ENCODE results near the gene GFAP. TPM values are rescaled to one million over a fixed set of nuclear protein-coding genes. Genes with fewer than 3 reads are reported as not detected.

GFAP gene
- polyA plus RNA-seq, 6 donors from 2014 or later, result 0.30 to 0.83 (median 0.66) TPM; not detected in 1

- no peaks in the 10 kb centered on the region for H3K27me3 Mint-ChIP-seq
These were observed 20.7 kb downstream of the GFAP start for GRCh38 chr17:44894642-44895041.

GRCh38 chr17:44892250-44892649 lies 23.1 kb downstream of the GFAP start:
- DNase-seq, result no peak
- no peaks in the 10 kb centered on the region for H3K9me3 Mint-ChIP-seq
- H3K27ac Mint-ChIP-seq, result no peak overlapping the region
- H3K4me1 Mint-ChIP-seq, result peaks cover 10 to 30% (median 16%) of the 10 kb centered on the region in 3 donors
- peaks cover 0 to 7% of the 10 kb centered on the region in 2 donors for H3K36me3 Mint-ChIP-seq
- no peak for ATAC-seq (ENCODE audit: low read depth in 2 of 2)
- no peaks in the 10 kb centered on the region for H3K27me3 Mint-ChIP-seq
- no peak overlapping the region for H3K4me3 Mint-ChIP-seq

More at GRCh38 chr17:44894642-44895041, 20.7 kb downstream of the GFAP start:
- Mint-ChIP-seq H3K36me3 (peaks cover 0 to 7% of the 10 kb centered on the region in 2 donors), H3K4me3 (peak overlapping the region in 2 of 8 donors; percentile 12 to 57), H3K4me1 (peaks cover 23 to 46% (median 25%) of the 10 kb centered on the region in 3 donors), H3K9me3 (no peaks in the 10 kb centered on the region), H3K27ac (no peak overlapping the region)
- ATAC-seq (ENCODE audit: low read depth in 2 of 2), result no peak
- DNase-seq, result no peak

GRCh38 chr17:44889003-44889402 lies 26.3 kb downstream of the GFAP start:
- Mint-ChIP-seq H3K4me3 (no peak overlapping the region), H3K9me3 (no peaks in the 10 kb centered on the region), H3K36me3 (peaks cover 0 to 7% of the 10 kb centered on the region in 2 donors), H3K27me3 (no peaks in the 10 kb centered on the region), H3K4me1 (peaks cover 0 to 13% (median 4%) of the 10 kb centered on the region in 3 donors), H3K27ac (no peak overlapping the region)
- ATAC-seq (ENCODE audit: low read depth in 2 of 2) (no peak), DNase-seq (no peak)

DNA sequence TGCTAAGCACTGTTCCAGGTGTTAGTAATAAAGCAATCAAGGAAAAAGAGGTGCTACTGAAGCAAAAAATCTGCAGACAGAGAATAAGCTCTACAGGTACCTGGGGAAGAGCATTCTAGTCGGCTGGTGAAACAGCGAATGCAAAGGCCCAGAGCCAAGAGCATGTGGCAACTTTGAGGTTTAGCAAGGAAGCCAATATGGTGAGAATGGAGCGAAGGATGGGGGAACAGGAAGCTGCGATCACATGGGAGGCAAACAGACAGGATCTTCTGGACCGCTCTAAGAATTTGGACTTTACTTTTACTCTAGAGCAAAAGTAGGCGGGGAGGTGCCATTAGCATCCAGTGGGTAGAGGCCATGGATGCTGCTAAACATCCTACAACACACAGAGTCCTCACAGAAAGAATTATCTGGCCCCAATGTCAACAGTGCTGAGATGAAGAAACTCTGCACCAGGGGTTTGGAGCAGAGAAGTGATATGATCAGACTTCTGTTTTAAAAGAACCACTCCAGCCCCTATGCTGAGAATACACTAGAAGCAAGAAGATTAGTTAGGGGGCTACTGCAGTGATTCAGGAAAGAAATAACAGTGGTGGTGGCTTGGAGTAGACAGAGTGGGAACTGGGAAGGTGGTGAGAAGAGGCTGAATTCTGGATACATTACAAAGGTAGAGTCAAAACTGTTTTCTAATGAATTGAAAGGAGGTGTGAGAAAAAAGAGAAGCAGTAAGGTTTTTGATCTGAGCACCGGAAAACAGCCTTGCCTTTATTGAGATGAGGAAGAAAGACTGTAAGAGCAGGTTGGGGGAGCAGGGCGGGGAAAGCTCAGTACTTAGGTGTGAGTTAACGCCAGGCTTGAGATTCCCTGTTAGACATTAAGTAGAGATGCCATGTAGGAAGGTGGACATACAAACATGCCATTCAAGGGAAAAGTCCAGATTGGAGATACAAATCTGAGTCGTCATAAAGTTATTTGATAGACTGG lies 27.0 kb downstream of the GFAP start:
- Mint-ChIP-seq H3K27ac (no peak overlapping the region), H3K27me3 (no peaks in the 10 kb centered on the region), H3K9me3 (no peaks in the 10 kb centered on the region), H3K36me3 (peaks cover 7 to 12% of the 10 kb centered on the region in 2 donors), H3K4me3 (no peak overlapping the region), H3K4me1 (peaks cover 0 to 11% (median 4%) of the 10 kb centered on the region in 3 donors)
- no peak for DNase-seq
- ATAC-seq (ENCODE audit: low read depth in 2 of 2), result peak; percentile 38 to 52

- peaks cover 15 to 19% of the 10 kb centered on the region in 2 donors for H3K36me3 Mint-ChIP-seq
- ATAC-seq (ENCODE audit: low read depth in 2 of 2) (no peak), DNase-seq (no peak)
- no peak overlapping the region for H3K27ac Mint-ChIP-seq
- H3K4me1 Mint-ChIP-seq, result peaks cover 0 to 10% (median 4%) of the 10 kb centered on the region in 3 donors
- H3K27me3 Mint-ChIP-seq, result no peaks in the 10 kb centered on the region
- peak overlapping the region in 1 of 8 donors; percentile 30 for H3K4me3 Mint-ChIP-seq
- H3K9me3 Mint-ChIP-seq, result no peaks in the 10 kb centered on the region
These were observed 28.3 kb downstream of the GFAP start for GRCh38 chr17:44887016-44887415.

DNA sequence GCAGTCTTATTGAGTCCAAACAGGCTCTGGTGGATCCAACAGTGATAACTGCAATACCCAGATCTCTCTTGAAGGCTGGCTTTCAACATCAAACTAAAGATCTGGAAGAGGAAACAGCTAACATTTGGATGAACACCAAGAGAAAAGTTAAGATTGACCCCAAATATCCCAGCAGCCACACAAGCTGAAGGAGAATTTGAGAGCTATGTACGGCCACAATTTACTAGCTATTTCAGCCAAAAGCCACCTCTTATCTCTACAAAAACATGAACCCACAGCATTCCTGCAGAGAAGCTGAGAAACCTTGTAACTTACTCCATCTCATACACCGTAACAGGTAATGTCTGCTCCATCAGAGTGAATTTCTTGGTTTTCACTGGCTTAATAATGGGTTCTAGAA lies 30.4 kb downstream of the GFAP start:
- Mint-ChIP-seq H3K36me3 (peaks cover 21 to 25% of the 10 kb centered on the region in 2 donors), H3K4me1 (peaks cover 0 to 4% (median under 1%) of the 10 kb centered on the region in 3 donors), H3K27ac (no peak overlapping the region), H3K27me3 (no peaks in the 10 kb centered on the region), H3K9me3 (no peaks in the 10 kb centered on the region), H3K4me3 (no peak overlapping the region)
- ATAC-seq (ENCODE audit: low read depth in 2 of 2) (no peak), DNase-seq (no peak)

DNA sequence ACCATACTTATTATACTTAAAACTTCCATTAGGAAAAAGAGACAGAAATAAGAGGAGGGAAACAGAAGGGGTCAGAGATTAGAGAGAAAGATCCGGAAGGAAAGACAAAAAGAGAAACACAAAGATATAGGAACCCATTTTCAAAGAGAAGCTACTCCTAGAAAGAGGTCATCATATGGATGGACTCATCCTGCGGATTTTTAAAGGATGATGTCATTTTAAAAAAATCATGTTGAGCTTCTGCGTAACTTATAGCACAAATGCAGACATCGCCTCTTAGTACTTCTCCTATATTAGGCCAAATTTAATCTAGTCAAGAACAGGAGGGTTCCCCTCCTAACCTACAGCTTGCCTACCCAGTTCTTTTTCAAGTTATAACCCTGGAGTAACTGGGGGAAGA lies 34.2 kb downstream of the GFAP start:
- Mint-ChIP-seq H3K27ac (peak overlapping the region in 1 of 6 donors; percentile 67), H3K36me3 (peaks cover 28 to 30% of the 10 kb centered on the region in 2 donors), H3K4me3 (no peak overlapping the region), H3K9me3 (no peaks in the 10 kb centered on the region), H3K27me3 (no peaks in the 10 kb centered on the region), H3K4me1 (peaks cover 0 to 4% (median 0%) of the 10 kb centered on the region in 3 donors)
- DNase-seq (no peak), ATAC-seq (ENCODE audit: low read depth in 2 of 2) (no peak)

DNA sequence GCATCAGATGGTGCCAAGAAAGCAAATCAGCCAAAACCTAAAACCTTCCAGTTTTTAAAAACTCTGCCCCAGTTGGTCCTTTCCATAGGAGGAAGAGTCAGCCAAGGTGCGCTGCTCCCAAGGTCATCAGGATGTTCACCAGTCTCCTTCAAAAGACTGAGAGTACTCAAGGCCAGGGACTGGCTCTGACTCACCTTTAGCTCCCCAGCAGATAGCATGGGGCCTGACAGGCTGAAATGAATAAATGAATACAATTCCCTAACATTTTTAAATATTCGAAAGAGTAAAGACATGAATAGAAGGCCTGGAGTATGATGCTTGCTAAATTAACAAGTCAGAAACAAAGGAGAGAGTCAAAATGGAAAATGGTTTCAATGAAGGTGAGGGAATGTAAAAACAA lies 35.2 kb downstream of the GFAP start:
- ATAC-seq (ENCODE audit: low read depth in 2 of 2) (no peak), DNase-seq (no peak)
- Mint-ChIP-seq H3K4me3 (no peak overlapping the region), H3K27ac (no peak overlapping the region), H3K9me3 (no peaks in the 10 kb centered on the region), H3K36me3 (peaks cover 26 to 30% of the 10 kb centered on the region in 2 donors), H3K4me1 (peaks cover 0 to 4% (median 0%) of the 10 kb centered on the region in 3 donors), H3K27me3 (no peaks in the 10 kb centered on the region)

GRCh38 chr17:44879376-44879775 lies 35.9 kb downstream of the GFAP start:
- Mint-ChIP-seq H3K27me3 (no peaks in the 10 kb centered on the region), H3K27ac (no peak overlapping the region), H3K9me3 (no peaks in the 10 kb centered on the region), H3K4me1 (peaks cover 0 to 4% (median 0%) of the 10 kb centered on the region in 3 donors), H3K4me3 (no peak overlapping the region), H3K36me3 (peaks cover 26 to 30% of the 10 kb centered on the region in 2 donors)
- no peak for ATAC-seq (ENCODE audit: low read depth in 2 of 2)
- DNase-seq, result no peak

DNA sequence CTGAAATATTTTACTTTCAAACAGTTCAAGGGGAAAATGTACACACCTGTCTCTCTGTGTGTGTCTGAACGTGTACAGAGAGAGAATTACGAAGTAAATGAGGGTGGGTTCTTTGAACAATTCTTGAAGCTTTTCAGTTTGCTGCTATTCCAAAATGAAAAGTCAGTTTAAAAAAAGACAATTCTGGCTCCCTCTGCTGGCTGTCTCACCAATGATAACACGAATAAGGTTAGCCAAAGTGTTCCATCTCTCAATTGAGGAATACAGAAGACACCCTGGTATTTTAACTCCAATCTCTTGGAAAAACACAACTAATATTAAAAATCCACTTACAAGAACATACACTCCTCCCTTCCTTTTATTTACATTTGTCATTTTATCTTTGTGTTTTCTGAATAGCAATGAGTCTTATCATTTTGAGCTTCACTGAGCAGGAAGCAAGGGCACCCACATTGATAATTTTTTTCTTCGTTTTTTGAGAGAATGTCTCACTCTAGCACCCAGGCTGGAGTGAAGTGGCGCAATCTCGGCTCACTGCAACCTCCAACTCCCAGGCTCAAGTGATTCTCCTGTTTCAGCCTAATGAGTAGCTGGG lies 36.6 kb downstream of the GFAP start:
- ATAC-seq (ENCODE audit: low read depth in 2 of 2) (no peak), DNase-seq (peak; percentile 10)
- no peak overlapping the region for H3K27ac Mint-ChIP-seq
- H3K4me1 Mint-ChIP-seq, result peaks cover 0 to 4% (median 0%) of the 10 kb centered on the region in 3 donors
- H3K4me3 Mint-ChIP-seq, result no peak overlapping the region
- H3K27me3 Mint-ChIP-seq, result no peaks in the 10 kb centered on the region
- no peaks in the 10 kb centered on the region for H3K9me3 Mint-ChIP-seq
- H3K36me3 Mint-ChIP-seq, result peaks cover 26 to 27% of the 10 kb centered on the region in 2 donors

GRCh38 chr17:44877121-44877520 lies 38.2 kb downstream of the GFAP start:
- no peak overlapping the region for H3K27ac Mint-ChIP-seq
- no peaks in the 10 kb centered on the region for H3K27me3 Mint-ChIP-seq
- no peaks in the 10 kb centered on the region for H3K9me3 Mint-ChIP-seq
- H3K4me3 Mint-ChIP-seq, result no peak overlapping the region
- no peak for ATAC-seq (ENCODE audit: low read depth in 2 of 2)
- H3K4me1 Mint-ChIP-seq, result peaks cover 0 to 4% (median 0%) of the 10 kb centered on the region in 3 donors
- H3K36me3 Mint-ChIP-seq, result peaks cover 15 to 22% of the 10 kb centered on the region in 2 donors
- DNase-seq, result no peak

DNA sequence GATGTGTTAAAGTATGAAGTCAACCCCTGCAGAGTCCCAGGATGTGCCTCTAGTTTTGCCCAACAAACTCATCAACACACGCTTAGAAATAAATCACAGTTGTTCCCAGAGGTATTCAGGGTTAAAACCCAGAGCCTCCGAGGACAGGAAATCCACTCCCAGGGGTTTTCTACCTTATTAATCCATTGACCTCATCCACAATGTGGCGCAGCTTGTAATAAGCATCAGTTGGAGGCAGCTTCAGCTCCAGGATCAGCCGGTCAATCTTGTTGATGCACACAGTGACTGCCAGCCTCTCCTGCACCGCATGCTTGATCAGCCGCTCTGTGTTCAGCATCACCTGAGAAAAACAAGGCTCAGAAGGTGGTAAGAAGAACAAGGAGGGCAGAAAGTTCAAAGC lies 39.5 kb downstream of the GFAP start:
- H3K27me3 Mint-ChIP-seq, result no peaks in the 10 kb centered on the region
- peaks cover 22 to 27% of the 10 kb centered on the region in 2 donors for H3K36me3 Mint-ChIP-seq
- peaks cover 0 to 4% (median 0%) of the 10 kb centered on the region in 3 donors for H3K4me1 Mint-ChIP-seq
- DNase-seq (no peak), ATAC-seq (ENCODE audit: low read depth in 2 of 2) (no peak)
- H3K27ac Mint-ChIP-seq, result no peak overlapping the region
- no peak overlapping the region for H3K4me3 Mint-ChIP-seq
- H3K9me3 Mint-ChIP-seq, result no peaks in the 10 kb centered on the region

DNA sequence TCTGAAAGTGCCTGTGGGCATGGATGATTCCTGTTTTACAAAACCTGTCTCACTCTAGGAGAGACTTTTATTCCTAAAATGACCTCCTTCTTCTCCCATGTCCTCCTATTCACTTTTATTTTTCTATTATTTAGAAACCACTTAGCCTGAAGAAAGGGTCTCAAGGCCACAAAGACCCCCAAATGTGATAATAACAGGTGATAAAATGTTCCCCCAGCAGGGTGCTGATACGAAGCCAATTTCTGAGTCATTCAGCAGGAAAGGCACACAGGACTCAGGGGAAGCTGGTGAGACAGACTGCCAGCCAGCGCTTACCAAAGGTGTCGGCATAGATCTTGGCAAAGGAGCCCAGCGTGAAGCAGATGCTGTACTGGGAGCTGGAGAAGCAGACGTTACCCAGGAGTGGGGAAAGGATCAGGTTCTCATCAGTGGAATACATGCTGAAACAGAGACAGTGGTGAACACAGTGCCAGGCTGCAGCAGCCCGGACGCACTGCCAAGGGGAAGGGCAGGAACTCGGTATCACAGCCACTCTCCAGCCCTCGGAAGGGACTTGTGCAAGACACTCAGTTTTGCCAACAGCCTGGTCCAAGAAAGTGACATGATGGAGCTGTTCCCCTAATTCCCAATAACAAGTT lies 43.0 kb downstream of the GFAP start:
- no peaks in the 10 kb centered on the region for H3K27me3 Mint-ChIP-seq
- peak overlapping the region in 1 of 6 donors; percentile 23 for H3K27ac Mint-ChIP-seq
- H3K4me3 Mint-ChIP-seq, result no peak overlapping the region
- no peaks in the 10 kb centered on the region for H3K9me3 Mint-ChIP-seq
- no peaks in the 10 kb centered on the region for H3K4me1 Mint-ChIP-seq
- no peak for DNase-seq
- H3K36me3 Mint-ChIP-seq, result peaks cover 20 to 27% of the 10 kb centered on the region in 2 donors
- no peak for ATAC-seq (ENCODE audit: low read depth in 2 of 2)

Measured in naive B cell (primary cell).